Mucosa of descending colon (tissue), 3 donors: Measurements from ENCODE around the gene VWC2. TPM values are rescaled to one million over a fixed set of nuclear protein-coding genes. Genes with fewer than 3 reads are reported as not detected.

ENCODE experiments used
- ATAC-seq: fragments of 200-7000 bp; cut with Tn5 transposase; one replicate; pipeline ENCODE4 v1.9.1; 2020; ENCODE audit warnings: mild to moderate bottlenecking, moderate library complexity
- DNase-seq, 3 donors: peaks; one replicate each; pipeline ENCODE4 v3.0.0-alpha.2; 2020
- H3K36me3 ChIP-seq: fragments of 200-600 bp; one replicate; pipeline ENCODE4 v1.8.0; 2021; ENCODE audit warnings: low read depth, mild to moderate bottlenecking
- H3K4me1 ChIP-seq: fragments of 200-600 bp; one replicate; pipeline ENCODE4 v1.8.0; 2021; ENCODE audit warnings: low read depth, mild to moderate bottlenecking
- H3K4me3 ChIP-seq: fragments of 200-600 bp; one replicate; pipeline ENCODE4 v1.8.0; 2021; ENCODE audit warnings: mild to moderate bottlenecking
- H3K9me3 ChIP-seq: fragments of 200-600 bp; one replicate; pipeline ENCODE4 v1.8.0; 2021; ENCODE audit warnings: mild to moderate bottlenecking
- intact Hi-C, 2 donors: fragments of 100-400 bp; cut with DNase I in 1 of 2; cut with micrococcal nuclease in 1 of 2; formaldehyde crosslinking; loops; one replicate each; pipeline versions ENCODE4 v1.11.0 to v1.11.1; 2022; cut with DNase I, micrococcal nuclease
- total RNA-seq, 3 donors: library from RNA; stranded (reverse); fragmentation: NEBNext Ultra II Directional in 2 of 3; extraction: Animal tissue kit (Norgen Biotek cat#: 25700) in 2 of 3; gene quantifications; one replicate each; pipeline versions ENCODE4 v1.2.1 to v1.2.4, GENCODE V29; 2021 to 2023
- TF ChIP-seq, protein P1 (sequence below): fragments of 200-600 bp; IDR thresholded peaks from one replicate; pipeline ENCODE4 v1.8.0; 2022; ENCODE audit warnings: antibody characterized with exemption, mild to moderate bottlenecking
- donor health status: DM: no; HTN: no; CAD: no; lungs with moderate emphysema.
- donor health status: DM: no; HTN: no; CAD: no.
- donor health status: DM: no; HTN: yes; CAD: no.

The VWC2 gene
- total RNA-seq, 3 donors from 2014 or later, result 0.06 to 0.17 (median 0.14) TPM

DNA sequence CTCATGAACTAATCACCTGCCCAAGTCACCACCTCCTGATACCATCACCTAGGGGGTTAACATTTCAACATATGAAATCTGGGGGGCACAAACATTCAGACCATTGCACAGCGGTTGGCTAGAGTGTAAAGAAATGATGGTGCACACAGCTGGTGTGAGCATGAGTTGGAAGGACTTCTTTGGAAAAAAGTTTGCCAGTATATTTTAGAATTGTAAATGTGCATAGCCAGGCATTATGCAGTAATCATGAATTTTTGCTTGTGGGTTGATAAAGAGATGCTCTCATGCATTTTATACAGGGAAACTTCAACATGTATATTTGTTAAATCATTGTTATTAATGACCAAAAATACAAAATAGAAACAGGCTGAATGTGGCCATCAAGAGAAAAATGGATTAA lies 100.0 kb downstream of the VWC2 start:
- intact Hi-C loops, result no loop called here

DNA sequence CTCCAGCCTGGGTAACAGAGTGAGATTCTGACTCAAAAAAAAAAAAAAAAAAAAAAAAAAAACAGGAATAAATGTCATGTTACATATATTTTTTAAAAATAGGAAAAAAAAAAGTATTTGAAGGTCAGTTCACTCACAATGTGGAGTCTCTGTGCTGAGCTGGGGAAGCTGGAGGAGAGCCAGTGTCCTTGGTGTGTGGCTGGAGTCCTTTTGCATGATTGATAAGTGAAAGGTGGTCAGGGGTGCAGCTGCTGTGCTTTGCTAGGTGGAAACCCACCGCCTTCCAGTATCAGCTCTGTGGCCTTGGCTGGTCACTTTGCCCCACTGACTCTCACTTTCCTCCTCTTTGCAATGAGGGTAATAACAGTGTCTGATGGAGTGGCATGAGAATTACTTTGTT lies 101.9 kb downstream of the VWC2 start:
- no peaks in the 10 kb centered on the region for H3K9me3 ChIP-seq
- ATAC-seq (no peak), DNase-seq (no peak)
- H3K36me3 ChIP-seq, result no peaks in the 10 kb centered on the region
- TF ChIP-seq, protein P1, sequence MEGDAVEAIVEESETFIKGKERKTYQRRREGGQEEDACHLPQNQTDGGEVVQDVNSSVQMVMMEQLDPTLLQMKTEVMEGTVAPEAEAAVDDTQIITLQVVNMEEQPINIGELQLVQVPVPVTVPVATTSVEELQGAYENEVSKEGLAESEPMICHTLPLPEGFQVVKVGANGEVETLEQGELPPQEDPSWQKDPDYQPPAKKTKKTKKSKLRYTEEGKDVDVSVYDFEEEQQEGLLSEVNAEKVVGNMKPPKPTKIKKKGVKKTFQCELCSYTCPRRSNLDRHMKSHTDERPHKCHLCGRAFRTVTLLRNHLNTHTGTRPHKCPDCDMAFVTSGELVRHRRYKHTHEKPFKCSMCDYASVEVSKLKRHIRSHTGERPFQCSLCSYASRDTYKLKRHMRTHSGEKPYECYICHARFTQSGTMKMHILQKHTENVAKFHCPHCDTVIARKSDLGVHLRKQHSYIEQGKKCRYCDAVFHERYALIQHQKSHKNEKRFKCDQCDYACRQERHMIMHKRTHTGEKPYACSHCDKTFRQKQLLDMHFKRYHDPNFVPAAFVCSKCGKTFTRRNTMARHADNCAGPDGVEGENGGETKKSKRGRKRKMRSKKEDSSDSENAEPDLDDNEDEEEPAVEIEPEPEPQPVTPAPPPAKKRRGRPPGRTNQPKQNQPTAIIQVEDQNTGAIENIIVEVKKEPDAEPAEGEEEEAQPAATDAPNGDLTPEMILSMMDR, result no peak
- no peak overlapping the region for H3K4me3 ChIP-seq
- intact Hi-C loops, result no loop called here
- no peaks in the 10 kb centered on the region for H3K4me1 ChIP-seq

More for the DNA sequence above, 100.0 kb downstream of the VWC2 start:
- H3K36me3 ChIP-seq, result no peaks in the 10 kb centered on the region
- H3K9me3 ChIP-seq, result no peaks in the 10 kb centered on the region
- H3K4me1 ChIP-seq, result no peaks in the 10 kb centered on the region
- TF ChIP-seq, protein P1, result no peak
- ATAC-seq (no peak), DNase-seq (no peak)
- H3K4me3 ChIP-seq, result no peak overlapping the region

DNA sequence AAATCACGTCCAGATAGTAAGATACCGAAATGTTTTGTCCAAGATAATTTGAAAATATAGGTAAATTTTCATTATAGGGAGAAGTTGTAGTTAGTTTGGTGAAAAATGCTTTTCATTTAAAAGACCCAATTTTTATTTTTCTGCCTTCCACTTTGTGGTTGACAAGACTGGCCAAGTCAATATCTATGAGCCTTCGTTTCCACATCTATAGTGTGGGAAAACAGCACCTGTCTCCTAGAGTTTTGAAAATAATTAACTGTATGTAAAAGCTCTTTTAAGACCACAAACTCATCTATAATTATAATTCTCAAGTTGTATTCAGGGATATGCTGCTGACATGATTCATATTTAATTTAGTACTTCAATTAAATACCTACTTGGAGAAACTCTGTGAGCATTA lies 102.8 kb downstream of the VWC2 start:
- no peak for DNase-seq
- H3K4me3 ChIP-seq, result no peak overlapping the region
- H3K4me1 ChIP-seq, result no peaks in the 10 kb centered on the region
- no peak for ATAC-seq
- no peaks in the 10 kb centered on the region for H3K36me3 ChIP-seq
- H3K9me3 ChIP-seq, result no peaks in the 10 kb centered on the region
- TF ChIP-seq, protein P1, result no peak
- intact Hi-C loops, result no loop called here

DNA sequence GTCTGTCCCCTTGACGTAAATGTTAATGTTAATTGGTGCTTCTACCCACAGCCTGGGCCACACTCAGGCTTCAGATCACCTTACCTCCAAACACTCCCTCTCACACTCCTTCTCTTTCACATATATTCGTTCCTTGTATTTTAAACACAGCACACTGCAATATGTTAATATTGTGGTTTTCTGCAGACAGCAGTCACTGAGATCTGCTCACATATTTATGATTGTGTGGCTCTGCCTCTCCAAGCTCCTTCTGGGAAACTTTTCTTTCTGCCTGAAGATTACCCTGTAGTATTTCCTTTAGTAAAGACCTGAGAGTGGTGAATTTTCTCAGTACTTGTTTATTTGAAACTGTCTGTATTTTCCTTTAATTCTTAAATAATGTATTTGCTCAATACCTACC lies 104.7 kb downstream of the VWC2 start:
- TF ChIP-seq, protein P1, result no peak

DNA sequence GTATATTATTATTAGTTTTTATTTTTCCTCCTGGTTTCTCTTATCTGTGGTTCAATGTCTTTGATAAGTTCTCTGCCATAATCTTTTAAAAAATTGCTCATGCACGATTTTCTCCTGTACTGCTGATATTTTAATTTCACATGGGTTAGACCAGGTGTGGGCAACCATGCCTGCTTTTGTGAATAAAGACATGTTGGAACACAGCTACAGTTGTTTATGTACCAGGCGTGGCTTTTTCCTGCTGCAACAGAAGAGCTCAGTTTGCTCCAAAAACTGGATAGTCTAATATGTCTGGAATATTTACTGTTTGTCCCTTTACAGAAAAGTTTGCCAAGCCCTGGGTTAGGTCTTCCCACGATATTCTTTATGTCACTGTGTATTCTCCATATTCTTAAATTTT lies 105.2 kb downstream of the VWC2 start:
- TF ChIP-seq, protein P1, result no peak
- no peak overlapping the region for H3K4me3 ChIP-seq
- no peaks in the 10 kb centered on the region for H3K9me3 ChIP-seq
- intact Hi-C loops, result no loop called here
- no peaks in the 10 kb centered on the region for H3K36me3 ChIP-seq
- no peaks in the 10 kb centered on the region for H3K4me1 ChIP-seq
- DNase-seq (no peak), ATAC-seq (no peak)

More for the DNA sequence above, 104.7 kb downstream of the VWC2 start:
- no peaks in the 10 kb centered on the region for H3K4me1 ChIP-seq
- no peaks in the 10 kb centered on the region for H3K9me3 ChIP-seq
- no peaks in the 10 kb centered on the region for H3K36me3 ChIP-seq
- DNase-seq (no peak), ATAC-seq (no peak)
- H3K4me3 ChIP-seq, result no peak overlapping the region
- intact Hi-C loops, result no loop called here

DNA sequence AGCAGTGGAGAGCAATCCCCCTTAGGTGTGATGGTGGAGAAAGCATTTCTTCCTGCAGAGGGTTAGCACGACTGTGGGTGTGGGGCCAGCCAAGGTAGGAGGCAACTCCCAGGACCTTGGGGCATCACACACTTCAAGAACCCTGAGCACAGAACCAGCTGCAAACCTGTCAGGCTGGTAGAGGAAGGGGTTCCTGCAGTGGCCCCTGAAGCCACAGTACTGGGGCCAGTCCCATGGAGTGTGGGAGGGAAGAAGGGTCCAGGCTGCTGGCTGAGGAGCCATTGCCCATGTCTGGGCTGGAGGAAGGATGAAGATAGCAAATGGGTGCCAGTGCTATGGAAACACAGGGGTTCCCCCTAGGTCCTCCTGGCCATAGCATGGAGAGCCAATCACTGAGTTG lies 110.5 kb downstream of the VWC2 start:
- intact Hi-C loops, result no loop called here
- no peak for ATAC-seq

More for the DNA sequence above, 110.5 kb downstream of the VWC2 start:
- Histone ChIP-seq H3K36me3 (no peaks in the 10 kb centered on the region), H3K9me3 (no peaks in the 10 kb centered on the region), H3K4me3 (no peak overlapping the region), H3K4me1 (no peaks in the 10 kb centered on the region)
- no peak for DNase-seq
- TF ChIP-seq, protein P1, result no peak
